NCI-H187 treated with DMSO at 0.1 percent for 48 hours (cell line): Measurements from ENCODE around the gene GTF2A2.
"Not testable (repeated sequence)": the region's sequence is repeated elsewhere in the genome, so short reads cannot be mapped to it uniquely, and the experiment has no call there.

Experiments used
- DNase-seq: peaks from one replicate; lab custom pipeline; 2025; lab: John Stamatoyannopoulos, UW

The GTF2A2 gene

DNA sequence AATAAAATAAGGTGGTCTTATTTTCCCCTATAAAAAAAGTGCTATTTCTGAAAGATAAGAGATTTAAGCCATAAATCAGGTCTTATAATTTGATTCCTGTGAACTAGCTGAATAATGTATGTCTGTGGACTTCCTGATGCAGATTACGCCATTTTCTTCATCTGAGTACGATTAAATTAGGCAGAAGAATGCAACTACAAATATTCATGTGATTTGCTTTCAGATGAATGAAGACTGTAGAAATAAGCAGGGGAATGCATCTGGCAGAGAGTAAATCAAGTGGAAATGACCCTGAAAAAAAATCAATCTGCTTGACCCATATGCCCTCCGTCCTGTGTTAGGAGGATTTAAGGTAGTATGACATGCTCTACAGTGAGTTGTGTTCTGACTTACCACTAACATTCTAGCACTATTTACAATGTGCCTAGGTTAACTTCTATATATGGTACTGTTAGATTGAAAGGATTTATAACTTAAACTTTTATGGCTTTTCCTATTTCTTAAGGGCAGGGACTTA is 17.1 kb upstream of the GTF2A2 start:
- no peak for DNase-seq

GRCh38 chr15:59668556-59668955 is 11.2 kb upstream of the GTF2A2 start:
- no peak for DNase-seq

GRCh38 chr15:59662260-59662659 is 4.9 kb upstream of the GTF2A2 start:
- DNase-seq, result no peak

DNA sequence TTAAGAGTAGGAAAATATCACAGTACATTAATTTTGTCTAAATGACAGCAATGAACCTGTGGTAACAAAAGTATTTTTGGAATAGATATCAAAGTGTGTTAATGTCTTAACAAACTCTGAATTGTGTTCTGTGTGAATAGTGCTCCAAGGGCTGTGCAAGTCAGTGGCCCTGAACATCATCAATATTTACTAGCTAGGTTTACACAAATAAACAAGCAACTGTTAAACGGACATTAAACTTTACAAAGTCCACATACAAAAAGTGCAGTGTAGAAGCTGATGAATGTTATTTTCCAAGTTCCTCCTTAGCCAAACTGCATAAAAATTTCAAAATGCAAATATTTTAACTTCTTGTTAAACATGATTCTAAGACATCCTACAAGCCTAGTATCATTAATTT is 2.1 kb upstream of the GTF2A2 start:
- no peak for DNase-seq

DNA sequence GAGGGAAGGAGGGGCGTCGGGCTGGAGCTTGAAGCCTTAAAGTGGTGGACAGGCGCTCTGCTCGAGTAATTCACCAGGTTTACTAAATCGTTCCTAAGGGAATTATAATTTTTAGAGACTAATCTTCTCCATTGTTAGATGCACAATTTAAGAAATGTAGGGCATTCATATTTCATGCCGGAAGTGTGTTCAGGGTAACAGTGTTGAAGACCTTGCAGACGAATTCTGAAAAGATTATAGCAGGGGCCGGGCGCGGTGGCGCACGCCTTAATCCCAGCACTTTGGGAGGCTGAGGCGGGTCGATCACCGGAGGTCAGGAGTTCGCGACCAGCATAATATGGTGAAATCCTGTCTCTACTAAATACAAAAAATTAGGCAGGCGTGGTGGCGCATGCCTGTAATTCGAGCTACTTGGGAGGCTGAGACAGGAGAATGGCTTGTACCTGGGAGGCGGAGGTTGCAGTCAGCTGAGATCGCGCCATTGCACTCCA is 365 bp upstream of the GTF2A2 start:
- DNase-seq, result no peak

DNA sequence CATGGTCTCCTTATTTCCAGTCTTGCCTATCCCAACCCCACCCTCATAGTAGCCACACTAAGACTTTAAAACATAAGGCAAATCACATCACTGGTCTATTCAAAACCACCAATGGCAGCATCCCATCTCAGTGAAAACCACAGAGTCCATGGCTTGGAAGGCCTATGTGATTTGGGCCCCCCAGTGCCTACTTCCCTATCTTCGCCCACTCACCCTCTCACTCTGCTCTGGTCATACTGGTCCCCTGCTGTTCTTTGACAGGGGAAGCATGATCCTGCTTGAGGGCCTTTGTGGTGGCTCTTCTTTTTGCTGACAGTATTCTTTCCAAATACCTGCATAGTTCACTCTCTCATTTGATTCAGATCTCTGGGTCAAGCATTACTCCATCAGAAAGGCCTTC is 3.3 kb downstream of the GTF2A2 start:
- no peak for DNase-seq

DNA sequence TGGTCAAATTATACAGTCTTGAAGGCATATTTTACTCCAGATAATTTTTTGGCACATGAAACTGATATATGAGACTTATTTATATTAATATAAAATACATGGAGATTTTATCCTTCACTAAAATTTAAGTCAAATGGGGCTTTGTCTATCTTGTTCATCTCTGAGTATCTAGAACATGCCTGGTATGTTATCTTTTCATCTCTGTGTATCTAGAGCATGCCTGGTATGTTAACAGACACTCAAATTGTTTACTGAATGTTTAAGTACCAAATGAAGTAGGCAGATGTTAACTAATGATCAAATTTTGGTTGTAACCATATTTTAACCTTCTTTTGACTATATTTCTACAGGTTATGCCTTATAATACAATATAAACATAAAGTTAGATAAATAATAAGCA is 7.7 kb downstream of the GTF2A2 start:
- DNase-seq, result no peak

GRCh38 chr15:59647085-59647484 is 10.2 kb downstream of the GTF2A2 start:
- no peak for DNase-seq

DNA sequence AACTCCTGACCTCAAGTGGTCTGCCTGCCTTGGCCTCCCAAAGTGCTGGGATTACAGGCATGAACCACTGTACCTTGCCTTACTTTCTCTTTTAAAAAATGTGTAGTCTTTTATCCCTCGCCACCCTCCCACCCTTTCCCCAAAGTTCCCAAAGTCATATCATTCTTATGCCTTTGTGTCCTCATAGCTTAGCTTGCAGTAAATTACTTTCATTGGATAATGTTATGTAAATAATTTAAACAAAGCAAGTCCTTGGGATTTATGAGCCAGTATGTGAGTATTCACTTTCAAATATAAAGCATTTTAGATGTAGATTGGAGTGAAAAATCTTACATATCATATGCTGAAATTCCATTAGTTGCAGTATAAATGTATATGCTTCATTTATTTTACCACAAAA is 11.0 kb downstream of the GTF2A2 start:
- no peak for DNase-seq

DNA sequence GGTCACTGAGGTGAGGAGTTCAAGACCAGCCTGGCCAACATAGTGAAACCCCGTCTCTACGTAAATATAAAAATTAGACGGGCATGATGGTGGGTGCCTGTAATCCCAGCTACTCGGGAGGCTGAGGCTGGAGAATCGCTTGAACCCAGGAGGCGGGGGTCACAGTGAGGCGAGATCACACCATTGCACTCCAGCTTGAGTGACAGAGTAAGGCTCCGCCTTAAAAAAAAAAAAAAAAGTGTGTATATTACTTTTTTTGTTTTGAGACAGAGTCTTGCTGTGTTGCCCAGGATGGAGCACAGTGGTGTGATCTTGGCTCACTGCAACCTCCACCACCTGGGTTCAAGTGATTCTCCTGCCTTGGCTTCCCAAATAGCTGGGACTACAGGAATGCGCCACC is 11.5 kb downstream of the GTF2A2 start:
- not testable (repeated sequence) for DNase-seq

- DNase-seq, result no peak
Measured at GRCh38 chr15:59644756-59645155, 12.6 kb downstream of the GTF2A2 start.

DNA sequence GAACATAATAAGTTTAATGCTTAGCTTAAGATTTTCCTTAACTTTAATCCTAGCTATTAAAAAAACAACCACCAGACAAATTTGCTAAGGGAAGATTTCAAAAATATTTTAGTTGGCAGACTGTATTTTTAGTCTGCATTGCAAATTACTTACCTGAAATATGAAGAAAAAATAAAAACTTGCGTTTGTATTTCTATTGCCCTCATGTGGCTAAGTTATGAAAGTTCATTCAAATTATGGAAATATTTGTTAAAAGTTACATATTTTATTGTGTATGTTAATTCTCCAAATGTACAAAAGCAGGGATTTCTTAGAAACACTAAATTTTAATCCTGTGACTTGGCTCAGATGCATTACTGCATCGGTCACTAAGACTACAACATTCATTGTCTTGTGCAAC is 15.0 kb downstream of the GTF2A2 start:
- no peak for DNase-seq

- not testable (repeated sequence) for DNase-seq
Measured at GRCh38 chr15:59637507-59637906, 19.8 kb downstream of the GTF2A2 start.

DNA sequence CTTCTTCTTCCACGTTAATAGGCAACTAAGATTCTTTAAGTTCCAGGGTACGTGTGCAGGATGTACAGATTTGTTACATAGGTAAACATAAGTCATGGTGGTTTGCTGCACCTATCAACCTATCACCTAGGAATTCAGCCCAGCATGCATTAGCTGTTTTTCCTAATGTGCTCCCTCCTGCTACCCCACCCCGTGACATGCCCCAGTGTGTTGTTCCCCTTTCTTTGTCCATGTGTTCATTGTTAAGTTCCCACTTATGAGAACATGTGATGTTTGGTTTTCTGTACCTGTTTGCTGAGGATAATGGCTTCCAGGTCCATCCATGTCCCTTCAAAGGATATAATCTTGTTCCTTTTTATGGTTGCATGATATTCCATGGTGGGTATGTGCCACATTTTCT is 21.1 kb downstream of the GTF2A2 start:
- DNase-seq, result no peak

GRCh38 chr15:59632714-59633113 is 24.6 kb downstream of the GTF2A2 start:
- no peak for DNase-seq

GRCh38 chr15:59622289-59622688 is 35.0 kb downstream of the GTF2A2 start:
- DNase-seq, result no peak

DNA sequence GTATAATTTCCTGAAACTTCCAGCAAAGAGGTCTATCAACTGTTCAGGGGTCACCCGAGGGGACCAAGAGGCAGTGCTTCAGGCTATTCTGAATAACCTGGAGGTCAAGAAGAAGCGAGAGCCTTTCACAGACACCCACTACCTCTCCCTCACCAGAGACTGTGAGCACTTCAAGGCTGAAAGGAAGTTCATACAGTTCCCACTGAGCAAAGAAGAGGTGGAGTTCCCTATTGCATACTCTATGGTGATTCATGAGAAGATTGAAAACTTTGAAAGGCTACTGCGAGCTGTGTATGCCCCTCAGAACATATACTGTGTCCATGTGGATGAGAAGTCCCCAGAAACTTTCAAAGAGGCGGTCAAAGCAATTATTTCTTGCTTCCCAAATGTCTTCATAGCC is 38.9 kb downstream of the GTF2A2 start:
- no peak for DNase-seq

DNA sequence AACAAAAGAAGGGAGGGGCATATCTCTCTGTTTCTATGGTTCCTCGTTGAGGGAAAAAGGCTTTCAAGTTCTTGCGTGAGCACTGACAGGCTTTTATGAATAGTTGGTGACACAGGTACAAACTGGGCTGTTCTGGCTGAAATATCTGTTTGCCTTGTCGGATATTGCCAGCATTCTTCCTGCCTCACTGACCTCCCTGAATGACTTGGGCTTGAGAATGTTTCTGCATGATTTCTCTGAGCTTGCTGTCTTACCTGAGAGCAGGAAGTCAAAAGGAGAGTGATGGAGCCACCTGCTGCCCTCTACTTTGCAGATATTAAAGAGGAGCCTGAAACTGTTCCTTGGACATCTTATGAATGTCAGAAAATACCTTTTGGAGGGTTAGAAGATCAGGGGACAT is 40.9 kb downstream of the GTF2A2 start:
- DNase-seq, result no peak

GRCh38 chr15:59615661-59616060 is 41.7 kb downstream of the GTF2A2 start:
- no peak for DNase-seq

DNA sequence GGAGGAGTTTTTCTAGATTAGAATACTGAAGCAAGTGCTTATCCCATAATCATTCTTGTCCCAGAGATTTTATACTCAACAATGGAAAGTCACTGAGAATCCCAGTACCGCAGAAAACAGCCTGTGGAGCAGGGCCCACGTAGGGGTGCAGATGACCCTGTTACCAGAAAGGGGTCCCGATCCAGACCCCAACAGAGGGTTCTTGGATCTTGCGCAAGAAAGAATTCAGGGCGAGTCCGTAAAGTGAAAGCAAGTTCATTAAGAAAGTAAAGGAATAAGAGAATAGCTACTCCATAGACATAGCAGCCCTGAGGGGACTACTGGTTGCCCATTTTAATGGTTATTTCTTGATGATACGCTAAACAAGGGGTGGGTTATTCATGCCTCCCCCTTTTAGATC is 43.2 kb downstream of the GTF2A2 start:
- DNase-seq, result no peak

GRCh38 chr15:59611276-59612260 is 45.7 kb downstream of the GTF2A2 start, which contains the start of gene GCNT3:
Gene GCNT3 (plus strand): TSS chr15:59611783. CDS start chr15:59618239, 6,456 bp downstream.
- DNase-seq, result no peak

DNA sequence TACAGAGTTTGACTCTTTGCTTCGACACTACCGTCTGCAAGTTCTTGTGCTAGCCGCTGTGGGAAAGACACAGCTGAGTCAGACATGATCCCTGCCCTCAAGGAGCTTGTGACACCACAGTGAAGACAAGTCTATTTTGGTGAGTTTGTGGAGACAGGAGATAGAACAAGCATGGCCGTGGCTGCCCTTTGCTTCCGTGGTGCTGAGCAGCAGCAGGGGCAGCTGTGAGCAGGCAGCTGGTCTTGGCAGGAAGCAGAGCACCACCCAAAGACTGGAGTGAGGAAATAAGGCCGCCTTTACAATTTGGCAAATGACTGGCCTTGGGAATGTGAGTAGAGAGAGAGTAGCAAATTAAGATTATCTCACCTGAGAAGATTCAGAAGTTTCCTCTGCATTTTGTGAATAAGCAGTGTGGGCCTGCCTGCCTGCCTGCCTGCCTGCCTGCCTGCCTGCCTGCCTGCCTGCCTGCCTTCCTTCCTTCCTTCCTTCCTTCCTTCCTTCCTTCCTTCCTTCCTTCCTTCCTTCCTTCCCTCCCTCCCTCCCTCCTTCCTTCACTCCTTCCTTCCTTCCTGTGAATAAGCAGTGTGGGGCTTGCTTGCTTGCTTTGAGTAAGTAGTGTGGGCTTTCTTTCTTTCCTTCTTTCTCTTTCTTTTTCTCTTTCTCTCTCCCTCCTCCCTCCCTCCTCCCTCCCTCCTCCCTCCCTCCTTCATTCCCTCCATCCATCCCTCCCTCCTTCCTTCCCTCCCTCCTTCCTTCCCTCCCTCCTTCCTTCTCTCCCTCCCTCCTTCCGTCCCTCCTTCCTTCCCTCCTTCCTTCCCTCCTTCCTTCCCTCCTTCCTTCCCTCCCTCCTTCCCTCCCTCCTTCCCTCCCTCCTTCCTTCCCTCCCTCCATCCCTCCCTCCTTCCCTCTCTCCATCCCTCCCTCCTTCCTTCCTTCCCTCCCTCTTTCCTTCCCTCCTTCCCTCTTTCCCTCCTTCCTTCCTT is 47.3 kb downstream of the GTF2A2 start:
- no peak for DNase-seq
